Measurements from ENCODE around the gene SRR.
"Not testable (repeated sequence)": the region's sequence is repeated elsewhere in the genome, so short reads cannot be mapped to it uniquely, and the experiment has no call there.

The SRR gene

GRCh38 chr17:2303204-2304188 is at the start of gene SRR, which contains the start of gene SMG6:
TSS of gene SRR (plus strand) at chr17:2303950. CDS start at chr17:2315561, 11,611 bp downstream.
TSS of gene SMG6 (minus strand) at chr17:2303785. CDS start at chr17:2303720, 65 bp downstream.
- peak; percentile 99 for DNase-seq (ENCODE audit: low spot score)

- not testable (repeated sequence) for DNase-seq (ENCODE audit: low spot score)
These were observed 44.9 kb upstream of the SRR start for GRCh38 chr17:2258830-2259229.

- DNase-seq (ENCODE audit: low spot score) = no peak
These were observed 43.8 kb upstream of the SRR start for GRCh38 chr17:2259769-2260536.

GRCh38 chr17:2262135-2262587 is 41.6 kb upstream of the SRR start:
- DNase-seq (ENCODE audit: low spot score) = no peak

GRCh38 chr17:2263183-2264066 is 40.3 kb upstream of the SRR start:
- no peak for DNase-seq (ENCODE audit: low spot score)

GRCh38 chr17:2264067-2264860 is 39.5 kb upstream of the SRR start:
- no peak for DNase-seq (ENCODE audit: low spot score)

GRCh38 chr17:2265166-2265565 is 38.6 kb upstream of the SRR start:
- not testable (repeated sequence) for DNase-seq (ENCODE audit: low spot score)

- DNase-seq (ENCODE audit: low spot score) = no peak
These were observed 37.5 kb upstream of the SRR start for GRCh38 chr17:2266045-2266864.

GRCh38 chr17:2266865-2267228 is 36.9 kb upstream of the SRR start:
- no peak for DNase-seq (ENCODE audit: low spot score)

- no peak for DNase-seq (ENCODE audit: low spot score)
These were observed 36.4 kb upstream of the SRR start for GRCh38 chr17:2267354-2267753.

GRCh38 chr17:2271985-2272702 is 31.6 kb upstream of the SRR start:
- DNase-seq (ENCODE audit: low spot score) = no peak

GRCh38 chr17:2274414-2274813 is 29.3 kb upstream of the SRR start:
- DNase-seq (ENCODE audit: low spot score) = no peak

GRCh38 chr17:2275722-2276121 is 28.0 kb upstream of the SRR start:
- no peak for DNase-seq (ENCODE audit: low spot score)

GRCh38 chr17:2277429-2278170 is 26.1 kb upstream of the SRR start:
- no peak for DNase-seq (ENCODE audit: low spot score)

GRCh38 chr17:2279707-2280106 is 24.0 kb upstream of the SRR start:
- no peak for DNase-seq (ENCODE audit: low spot score)

GRCh38 chr17:2282297-2282873 is 21.4 kb upstream of the SRR start:
- DNase-seq (ENCODE audit: low spot score) = no peak

- DNase-seq (ENCODE audit: low spot score) = no peak
These were observed 20.4 kb upstream of the SRR start for GRCh38 chr17:2283302-2283701.

GRCh38 chr17:2289878-2290478 is 13.8 kb upstream of the SRR start:
- no peak for DNase-seq (ENCODE audit: low spot score)

Data from ecto neural progenitor cell (in vitro differentiated cells).